ENCODE measurements around the gene TSPAN13. TPM values are rescaled to one million over a fixed set of nuclear protein-coding genes. Genes with fewer than 3 reads are reported as not detected.

TSPAN13 gene
- total RNA-seq, 1 experiment from 2014 or later, result 208 TPM

DNA sequence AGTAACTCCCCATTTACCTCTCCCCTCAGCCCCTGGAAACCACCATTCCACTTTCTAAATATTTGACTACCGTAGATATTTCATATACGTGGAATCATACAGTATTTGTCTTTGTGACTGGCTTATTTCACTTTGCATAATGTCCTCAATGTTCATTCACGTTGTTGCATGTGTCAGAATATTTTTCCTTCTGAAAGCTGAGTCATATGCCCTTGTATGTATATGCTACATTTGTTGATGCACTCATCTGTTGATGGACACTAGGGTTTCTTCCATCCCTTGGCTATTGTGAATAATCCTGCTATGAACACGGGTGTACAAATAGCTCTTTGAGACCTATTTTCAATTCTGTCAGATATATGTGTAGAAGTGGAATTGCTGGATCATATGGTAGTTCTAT is 25.8 kb upstream of the TSPAN13 start:
- Histone ChIP-seq H3K4me3 (ENCODE audit: low read depth, low read length) (no peak overlapping the region), H3K36me3 (ENCODE audit: control insufficient read depth, insufficient read depth, low read length) (no peaks in the 10 kb centered on the region), H3K4me1 (peaks cover 11% of the 10 kb centered on the region; the same call in 1 of the 2 replicates), H3K9me3 (no peaks in the 10 kb centered on the region), H3K27me3 (replicated peaks; ENCODE audit: control insufficient read depth, insufficient read depth, low read length) (no peaks in the 10 kb centered on the region)
- no peak overlapping the region for H3K27ac Mint-ChIP-seq (ENCODE audit: unreplicated experiment)
- H3K4me3 Mint-ChIP-seq (ENCODE audit: unreplicated experiment), result no peak overlapping the region
- H3K36me3 Mint-ChIP-seq (ENCODE audit: insufficient read depth, unreplicated experiment), result no peaks in the 10 kb centered on the region
- no peak for DNase-seq
- TF ChIP-seq, protein P1, sequence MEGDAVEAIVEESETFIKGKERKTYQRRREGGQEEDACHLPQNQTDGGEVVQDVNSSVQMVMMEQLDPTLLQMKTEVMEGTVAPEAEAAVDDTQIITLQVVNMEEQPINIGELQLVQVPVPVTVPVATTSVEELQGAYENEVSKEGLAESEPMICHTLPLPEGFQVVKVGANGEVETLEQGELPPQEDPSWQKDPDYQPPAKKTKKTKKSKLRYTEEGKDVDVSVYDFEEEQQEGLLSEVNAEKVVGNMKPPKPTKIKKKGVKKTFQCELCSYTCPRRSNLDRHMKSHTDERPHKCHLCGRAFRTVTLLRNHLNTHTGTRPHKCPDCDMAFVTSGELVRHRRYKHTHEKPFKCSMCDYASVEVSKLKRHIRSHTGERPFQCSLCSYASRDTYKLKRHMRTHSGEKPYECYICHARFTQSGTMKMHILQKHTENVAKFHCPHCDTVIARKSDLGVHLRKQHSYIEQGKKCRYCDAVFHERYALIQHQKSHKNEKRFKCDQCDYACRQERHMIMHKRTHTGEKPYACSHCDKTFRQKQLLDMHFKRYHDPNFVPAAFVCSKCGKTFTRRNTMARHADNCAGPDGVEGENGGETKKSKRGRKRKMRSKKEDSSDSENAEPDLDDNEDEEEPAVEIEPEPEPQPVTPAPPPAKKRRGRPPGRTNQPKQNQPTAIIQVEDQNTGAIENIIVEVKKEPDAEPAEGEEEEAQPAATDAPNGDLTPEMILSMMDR (IDR thresholded peaks at IDR 0.05; ENCODE audit: insufficient read depth in 1 of 2, low read depth in 1 of 2, low read length in 1 of 2, severe bottlenecking in 1 of 2, unreplicated experiment in 1 of 2), result no peak
- intact Hi-C loops (cut with micrococcal nuclease; ENCODE audit: unreplicated experiment), result no loop called here
- peaks cover 9% of the 10 kb centered on the region for H3K9me3 Mint-ChIP-seq (ENCODE audit: unreplicated experiment)
- no TSS peak for BruUV-seq (replicated peaks)
- CTCF ChIA-PET, result no interaction called here
- no peaks in the 10 kb centered on the region for H3K27me3 Mint-ChIP-seq (ENCODE audit: insufficient read depth, unreplicated experiment)
- peaks cover 12% of the 10 kb centered on the region for H3K4me1 Mint-ChIP-seq (ENCODE audit: low read depth, unreplicated experiment)
- POLR2A ChIA-PET, result no interaction called here

DNA sequence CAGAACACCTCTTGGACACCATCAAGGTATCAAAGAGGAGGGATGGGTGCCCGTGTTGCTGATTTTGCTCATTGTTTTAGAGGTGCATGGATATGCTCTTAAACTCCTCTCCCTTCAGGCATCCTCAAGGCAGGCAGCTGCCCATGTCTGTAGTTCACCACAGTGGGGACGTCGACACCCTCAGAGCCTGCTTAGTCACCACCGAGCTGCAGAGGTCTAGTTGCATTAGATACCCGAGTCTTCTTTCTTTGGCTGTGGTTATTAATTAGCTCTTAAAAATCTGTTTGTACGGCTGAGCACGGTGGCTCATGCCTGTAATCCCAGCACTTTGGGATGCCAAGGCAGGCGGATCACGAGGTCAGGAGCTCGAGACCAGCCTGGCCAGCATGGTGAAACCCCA is 24.7 kb upstream of the TSPAN13 start:
- no peak overlapping the region for H3K27ac Mint-ChIP-seq (ENCODE audit: unreplicated experiment)
- no peak for DNase-seq
- no peaks in the 10 kb centered on the region for H3K36me3 Mint-ChIP-seq (ENCODE audit: insufficient read depth, unreplicated experiment)
- TF ChIP-seq, protein P1 (IDR thresholded peaks at IDR 0.05; ENCODE audit: insufficient read depth in 1 of 2, low read depth in 1 of 2, low read length in 1 of 2, severe bottlenecking in 1 of 2, unreplicated experiment in 1 of 2), result no peak
- ChIA-PET POLR2A (no interaction called here), CTCF (no interaction called here)
- H3K9me3 ChIP-seq, result no peaks in the 10 kb centered on the region
- no peak overlapping the region for H3K4me3 ChIP-seq (ENCODE audit: low read depth, low read length)
- H3K27me3 Mint-ChIP-seq (ENCODE audit: insufficient read depth, unreplicated experiment), result no peaks in the 10 kb centered on the region
- intact Hi-C loops (cut with micrococcal nuclease; ENCODE audit: unreplicated experiment), result no loop called here
- H3K4me1 ChIP-seq, result peaks cover 11% of the 10 kb centered on the region; the same call in 1 of the 2 replicates
- H3K27me3 ChIP-seq (replicated peaks; ENCODE audit: control insufficient read depth, insufficient read depth, low read length), result no peaks in the 10 kb centered on the region
- H3K36me3 ChIP-seq (ENCODE audit: control insufficient read depth, insufficient read depth, low read length), result no peaks in the 10 kb centered on the region
- no peak overlapping the region for H3K4me3 Mint-ChIP-seq (ENCODE audit: unreplicated experiment)
- BruUV-seq (replicated peaks), result no TSS peak
- peaks cover 10% of the 10 kb centered on the region for H3K9me3 Mint-ChIP-seq (ENCODE audit: unreplicated experiment)
- peaks cover 7% of the 10 kb centered on the region for H3K4me1 Mint-ChIP-seq (ENCODE audit: low read depth, unreplicated experiment)

DNA sequence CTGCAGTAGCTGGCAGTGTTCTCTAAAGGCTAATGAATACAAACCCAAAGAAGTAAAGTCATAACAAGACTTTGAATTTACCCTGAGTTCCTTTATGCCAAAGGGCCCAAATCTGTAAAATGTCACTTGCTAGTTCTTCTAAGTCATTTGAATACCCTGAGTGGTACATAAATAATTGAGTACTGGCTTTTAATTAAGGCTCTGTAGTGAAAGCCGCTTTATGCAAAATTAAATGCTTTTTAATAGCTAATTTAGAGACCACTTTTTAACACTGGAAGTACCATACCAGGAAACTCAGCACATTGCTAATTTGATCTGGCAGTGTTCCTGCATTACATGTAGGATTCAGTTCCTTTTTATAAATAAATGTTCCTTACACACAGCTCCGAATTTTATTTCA is 24.0 kb upstream of the TSPAN13 start:
- H3K9me3 ChIP-seq, result no peaks in the 10 kb centered on the region
- no peak overlapping the region for H3K4me3 ChIP-seq (ENCODE audit: low read depth, low read length)
- CTCF ChIA-PET, result no interaction called here
- peaks cover 11% of the 10 kb centered on the region; the same call in 1 of the 2 replicates for H3K4me1 ChIP-seq
- no peak overlapping the region for H3K27ac Mint-ChIP-seq (ENCODE audit: unreplicated experiment)
- intact Hi-C loops (cut with micrococcal nuclease; ENCODE audit: unreplicated experiment), result no loop called here
- no peaks in the 10 kb centered on the region for H3K27me3 ChIP-seq (replicated peaks; ENCODE audit: control insufficient read depth, insufficient read depth, low read length)
- H3K36me3 ChIP-seq (ENCODE audit: control insufficient read depth, insufficient read depth, low read length), result no peaks in the 10 kb centered on the region
- peaks cover 10% of the 10 kb centered on the region for H3K9me3 Mint-ChIP-seq (ENCODE audit: unreplicated experiment)
- no peaks in the 10 kb centered on the region for H3K27me3 Mint-ChIP-seq (ENCODE audit: insufficient read depth, unreplicated experiment)
- no peaks in the 10 kb centered on the region for H3K36me3 Mint-ChIP-seq (ENCODE audit: insufficient read depth, unreplicated experiment)
- POLR2A ChIA-PET, result no interaction called here
- H3K4me3 Mint-ChIP-seq (ENCODE audit: unreplicated experiment), result no peak overlapping the region
- H3K4me1 Mint-ChIP-seq (ENCODE audit: low read depth, unreplicated experiment), result peaks cover 13% of the 10 kb centered on the region
- TF ChIP-seq, protein P1 (IDR thresholded peaks at IDR 0.05; ENCODE audit: insufficient read depth in 1 of 2, low read depth in 1 of 2, low read length in 1 of 2, severe bottlenecking in 1 of 2, unreplicated experiment in 1 of 2), result no peak
- BruUV-seq (replicated peaks), result no TSS peak
- DNase-seq, result no peak
